ENCODE measurements around the gene ULBP1.
"Not testable (repeated sequence)": the region's sequence is repeated elsewhere in the genome, so short reads cannot be mapped to it uniquely, and the experiment has no call there.

The ULBP1 gene

GRCh38 chr6:149940672-149940982 is 23.1 kb upstream of the ULBP1 start:
- TF ChIP-seq ZFX (IDR thresholded peaks at IDR 0.05): no peak
- no peak for TF ChIP-seq CTCF (conservative IDR thresholded peaks at IDR 0.05)
- H3K27ac ChIP-seq: no peak overlapping the region

GRCh38 chr6:149941583-149942460 is 21.9 kb upstream of the ULBP1 start, which contains the start of gene ULBP2:
Gene ULBP2 (plus strand): TSS chr6:149942014. CDS start chr6:149942073, 59 bp downstream.
- H3K27ac ChIP-seq: peak within 1 kb of the TSS; percentile 4; the same call in 1 of the 2 replicates

GRCh38 chr6:149942461-149942829 is 21.3 kb upstream of the ULBP1 start:
- TF ChIP-seq CTCF (conservative IDR thresholded peaks at IDR 0.05): no peak
- no peak for TF ChIP-seq ZFX (IDR thresholded peaks at IDR 0.05)
- H3K27ac ChIP-seq: peak overlapping the region; percentile 4; the same call in 1 of the 2 replicates

More at GRCh38 chr6:149941583-149942460, 21.9 kb upstream of the ULBP1 start, which contains the start of gene ULBP2:
- TF ChIP-seq CTCF (conservative IDR thresholded peaks at IDR 0.05): no peak
- TF ChIP-seq ZFX (IDR thresholded peaks at IDR 0.05): no peak

- not testable (repeated sequence) for H3K27ac ChIP-seq
These were observed 20.4 kb upstream of the ULBP1 start for GRCh38 chr6:149943321-149943720.

GRCh38 chr6:149945276-149945675 is 18.5 kb upstream of the ULBP1 start:
- H3K27ac ChIP-seq: not testable (repeated sequence)

GRCh38 chr6:149946631-149947030 is 17.1 kb upstream of the ULBP1 start:
- H3K27ac ChIP-seq: not testable (repeated sequence)

- not testable (repeated sequence) for H3K27ac ChIP-seq
These were observed 16.2 kb upstream of the ULBP1 start for GRCh38 chr6:149947533-149947932.

- H3K27ac ChIP-seq: no peak overlapping the region
- TF ChIP-seq ZFX (IDR thresholded peaks at IDR 0.05) (no peak), CTCF (conservative IDR thresholded peaks at IDR 0.05) (no peak)
These were observed 15.7 kb upstream of the ULBP1 start for GRCh38 chr6:149948011-149948410.

GRCh38 chr6:149948616-149949015 is 15.1 kb upstream of the ULBP1 start:
- TF ChIP-seq CTCF (conservative IDR thresholded peaks at IDR 0.05) (no peak), ZFX (IDR thresholded peaks at IDR 0.05) (no peak)
- H3K27ac ChIP-seq: no peak overlapping the region
